H1 (cell line): ENCODE data around the gene CCDC88C. TPM values are rescaled to one million over a fixed set of nuclear protein-coding genes. Genes with fewer than 3 reads are reported as not detected.

Experiments used
- CTCF ChIA-PET: fragments of 300-600 bp; sonication (Branson Sonifier 250); formaldehyde crosslinking; loops from one replicate; lab custom pipeline; 2021; ENCODE audit not compliant: partially characterized antibody; lab: Charles Lee
- POLR2A ChIA-PET: fragments of 300-600 bp; sonication (Branson Sonifier 250); formaldehyde crosslinking; loops from one replicate; lab custom pipeline; 2021; ENCODE audit warnings: inconsistent platforms; ENCODE audit not compliant: partially characterized antibody; lab: Charles Lee
- DNase-seq, 2 experiments: peaks; one replicate each; pipeline versions ENCODE4 v3.0.0 to v3.0.0-alpha.2; 2010 to 2022; ENCODE audit warnings: low spot score in 2 of 2, low read depth in 1 of 2, mixed read lengths in 1 of 2
- FAIRE-seq: peaks from 2 replicates; lab custom pipeline; 2011; peaks lifted over from hg19 to GRCh38; lab: Jason Lieb, UNC
- H2AFZ ChIP-seq: 2 replicates; pipeline ENCODE4 v1.8.1; 2012; ENCODE audit warnings: low read length, inconsistent platforms
- H2AK5ac ChIP-seq: 2 replicates; pipeline ENCODE4 v1.6.1; 2013; ENCODE audit warnings: low read depth, low read length
- H2BK120ac ChIP-seq: replicated peaks from 2 replicates; pipeline ENCODE3; 2013; ENCODE audit warnings: low read depth, low read length, inconsistent platforms
- H2BK12ac ChIP-seq: 2 replicates; pipeline ENCODE4 v1.6.1; 2013; ENCODE audit warnings: low read depth, low read length
- H2BK15ac ChIP-seq: 2 replicates; pipeline ENCODE4 v1.6.1; 2013; ENCODE audit warnings: low read length
- H2BK20ac ChIP-seq: 2 replicates; pipeline ENCODE4 v1.6.1; 2013; ENCODE audit warnings: low read length
- H2BK5ac ChIP-seq: 2 replicates; pipeline ENCODE4 v1.6.1; 2013; ENCODE audit warnings: low read depth, low read length
- H3K14ac ChIP-seq: 2 replicates; pipeline ENCODE4 v1.6.1; 2013; ENCODE audit warnings: inconsistent platforms; ENCODE audit not compliant: insufficient read length
- H3K18ac ChIP-seq: 2 replicates; pipeline ENCODE4 v1.6.1; 2013; ENCODE audit warnings: low read length; ENCODE audit errors: extremely low read depth
- H3K23ac ChIP-seq: 2 replicates; pipeline ENCODE4 v1.6.1; 2013; ENCODE audit warnings: inconsistent platforms; ENCODE audit not compliant: insufficient read length
- H3K23me2 ChIP-seq: 2 replicates; pipeline ENCODE4 v1.6.1; 2013; ENCODE audit warnings: low read depth, low read length
- H3K27ac ChIP-seq: 2 replicates; pipeline ENCODE4 v1.6.1; 2011; ENCODE audit warnings: low read depth, low read length, inconsistent platforms
- H3K27me3 ChIP-seq, 4 experiments: replicated peaks in 1 of 4; 1 replicate in 1 of 4; 2 replicates in 3 of 4; pipeline versions ENCODE4 v1.6.1 to v1.8.1; 2011 to 2013; ENCODE audit warnings: low read length in 3 of 4, mild to moderate bottlenecking in 3 of 4, inconsistent platforms in 2 of 4, mixed read lengths in 2 of 4, moderate library complexity in 1 of 4; ENCODE audit not compliant: control insufficient read depth in 3 of 4, insufficient read depth in 3 of 4; ENCODE audit errors: extremely low read depth in 1 of 4
- H3K36me3 ChIP-seq, 4 experiments: 2 replicates each; pipeline versions ENCODE4 v1.6.1 to v1.8.1; 2011 to 2013; ENCODE audit warnings: mild to moderate bottlenecking in 4 of 4, low read length in 3 of 4, moderate library complexity in 2 of 4, control low read depth in 1 of 4, inconsistent platforms in 1 of 4; ENCODE audit not compliant: insufficient read depth in 4 of 4, control insufficient read depth in 2 of 4
- H3K4ac ChIP-seq: replicated peaks from 2 replicates; pipeline ENCODE3; 2013; ENCODE audit warnings: low read length, low read depth, mixed read lengths, inconsistent platforms; ENCODE audit not compliant: insufficient read length
- H3K4me1 ChIP-seq, 4 experiments: replicated peaks in 1 of 4; 1 replicate in 1 of 4; 2 replicates in 3 of 4; pipeline versions ENCODE4 v1.6.1 to v1.8.1; 2011 to 2013; ENCODE audit warnings: low read length in 3 of 4, inconsistent platforms in 2 of 4, mixed read lengths in 1 of 4; ENCODE audit not compliant: insufficient read depth in 4 of 4, control insufficient read depth in 3 of 4
- H3K4me2 ChIP-seq, 2 experiments: 2 replicates each; pipeline versions ENCODE4 v1.6.1 to v1.8.1; 2011 to 2013; ENCODE audit warnings: low read depth in 2 of 2, low read length in 2 of 2, control low read depth in 1 of 2, inconsistent platforms in 1 of 2, mild to moderate bottlenecking in 1 of 2; ENCODE audit not compliant: insufficient read depth in 1 of 2
- H3K4me3 ChIP-seq, 4 experiments: fragments of 200-600, 300-600 bp in 1 of 4; sonication (generic), shearing (Covaris generic), sonication (Bioruptor Twin) in 1 of 4; 2 replicates each; pipeline versions ENCODE4 v1.5.1 to v1.8.1; 2011 to 2016; ENCODE audit warnings: low read length in 4 of 4, low read depth in 3 of 4, control low read depth in 2 of 4, inconsistent platforms in 2 of 4, mild to moderate bottlenecking in 2 of 4, mixed read lengths in 1 of 4, moderate library complexity in 1 of 4; ENCODE audit not compliant: insufficient read depth in 2 of 4; ENCODE audit errors: extremely low read depth in 1 of 4
- H3K56ac ChIP-seq: replicated peaks from 2 replicates; pipeline ENCODE3; 2013; ENCODE audit warnings: low read depth, mild to moderate bottlenecking, mixed read lengths, low read length, inconsistent platforms; ENCODE audit not compliant: insufficient read length
- H3K79me1 ChIP-seq: 2 replicates; pipeline ENCODE4 v1.6.1; 2013; ENCODE audit warnings: low read depth, low read length, control low read depth
- H3K79me2 ChIP-seq, 2 experiments: 2 replicates each; pipeline versions ENCODE4 v1.6.1 to v1.8.1; 2012 to 2013; ENCODE audit warnings: low read length in 2 of 2, mild to moderate bottlenecking in 2 of 2, inconsistent platforms in 1 of 2; ENCODE audit not compliant: insufficient read depth in 2 of 2, control insufficient read depth in 1 of 2
- H3K9ac ChIP-seq, 4 experiments: replicated peaks in 1 of 4; 1 replicate in 1 of 4; 2 replicates in 3 of 4; pipeline versions ENCODE4 v1.6.1 to v1.8.1; 2011 to 2013; ENCODE audit warnings: low read depth in 3 of 4, low read length in 3 of 4, control low read depth in 2 of 4, mild to moderate bottlenecking in 2 of 4, moderate library complexity in 2 of 4, inconsistent platforms in 1 of 4; ENCODE audit errors: extremely low read depth in 1 of 4
- H3K9me3 ChIP-seq, 2 experiments: 2 replicates each; pipeline versions ENCODE4 v1.6.1 to v1.8.1; 2012 to 2013; ENCODE audit warnings: mild to moderate bottlenecking in 2 of 2, moderate library complexity in 2 of 2, control low read depth in 1 of 2, inconsistent platforms in 1 of 2, low read depth in 1 of 2, low read length in 1 of 2, mixed read lengths in 1 of 2; ENCODE audit not compliant: insufficient read depth in 2 of 2
- H4K20me1 ChIP-seq, 2 experiments: replicated peaks in 1 of 2; 2 replicates each; pipeline versions ENCODE3 to v1.8.1; 2011 to 2013; ENCODE audit warnings: inconsistent platforms in 2 of 2, low read length in 2 of 2, mild to moderate bottlenecking in 1 of 2; ENCODE audit not compliant: insufficient read depth in 2 of 2, control insufficient read depth in 1 of 2
- H4K5ac ChIP-seq: 2 replicates; pipeline ENCODE4 v1.6.1; 2013; ENCODE audit warnings: low read length, low read depth, mixed read lengths, inconsistent platforms; ENCODE audit not compliant: insufficient read length
- H4K8ac ChIP-seq: 2 replicates; pipeline ENCODE4 v1.8.0; 2013; ENCODE audit warnings: mild to moderate bottlenecking, moderate library complexity, low read length, inconsistent platforms; ENCODE audit not compliant: insufficient read depth; ENCODE audit errors: extremely low read depth
- H4K91ac ChIP-seq: replicated peaks from 2 replicates; pipeline ENCODE3; 2013; ENCODE audit warnings: low read length, mixed read lengths, inconsistent platforms; ENCODE audit not compliant: insufficient read length
- CTBP2 ChIP-seq: IDR thresholded peaks from 2 replicates; pipeline ENCODE4 v1.7.0; 2011; ENCODE audit warnings: borderline replicate concordance, mild to moderate bottlenecking, moderate library complexity, mixed read lengths, low read length; ENCODE audit not compliant: insufficient read depth, insufficient read length
- KDM1A ChIP-seq: fragments of 200-600, 300-600 bp; sonication (generic); IDR thresholded peaks from 2 replicates; pipeline ENCODE4 v1.7.1; 2016; ENCODE audit warnings: mild to moderate bottlenecking, low read length, borderline replicate concordance
- SP2 ChIP-seq: IDR thresholded peaks from 2 replicates; pipeline ENCODE4 v1.6.1; 2012; ENCODE audit warnings: mild to moderate bottlenecking, low read length, inconsistent platforms
- TBP ChIP-seq: IDR thresholded peaks from 2 replicates; pipeline ENCODE4 v1.6.1; 2011; ENCODE audit warnings: low read depth, low read length, improper control_type of control experiment
- TEAD4 ChIP-seq: IDR thresholded peaks from 2 replicates; pipeline ENCODE4 v1.6.1; 2012; ENCODE audit warnings: low read depth, low read length, inconsistent platforms, mixed read lengths
- WGBS, 2 experiments: shearing (Covaris generic) in 1 of 2; methylation state at CpG; one replicate each; pipeline versions ENCODE4 v1.1.6 to v1.1.7; 2013 to 2015; ENCODE audit warnings: low lambda C conversion rate in 2 of 2, mixed read lengths in 2 of 2, inconsistent platforms in 1 of 2, low coverage in 1 of 2, missing lambda C conversion rate in 1 of 2; ENCODE audit not compliant: insufficient replicate concordance in 2 of 2, insufficient coverage in 1 of 2, insufficient read length in 1 of 2; ENCODE audit errors: extremely low coverage in 1 of 2, missing lambda C conversion rate in 1 of 2; 5-methylcytosine and 5-hydroxymethylcytosine counted together
- polyA plus RNA-seq, 7 experiments: library from polyadenylated mRNA; depleted of rRNA in 3 of 7; stranded (reverse) in 5 of 7; unstranded in 2 of 7; fragments of >200 nt in 5 of 7; fragments of 200-250 nt in 2 of 7; gene quantifications; 1 replicate in 5 of 7; 2 replicates in 1 of 7; 4 replicates in 1 of 7; pipeline versions ENCODE4 v1.2.1 to v1.2.3, GENCODE V29; 2011 to 2013; ENCODE audit warnings: missing spikeins in 2 of 7, mixed read lengths in 2 of 7
- total RNA-seq: library from RNA; stranded (reverse); fragmentation: NEBNext Ultra II Directional; extraction: Animal tissue kit (Norgen Biotek cat#: 25700); gene quantifications from 2 replicates; pipeline ENCODE4 v1.2.1, GENCODE V29; 2021

The CCDC88C gene
- total and polyA plus RNA-seq, 2 of the 8 experiments (the other 6 are each of a cell fraction or from before 2014, with no cell fraction given), result 10.3 to 57.7 TPM

DNA sequence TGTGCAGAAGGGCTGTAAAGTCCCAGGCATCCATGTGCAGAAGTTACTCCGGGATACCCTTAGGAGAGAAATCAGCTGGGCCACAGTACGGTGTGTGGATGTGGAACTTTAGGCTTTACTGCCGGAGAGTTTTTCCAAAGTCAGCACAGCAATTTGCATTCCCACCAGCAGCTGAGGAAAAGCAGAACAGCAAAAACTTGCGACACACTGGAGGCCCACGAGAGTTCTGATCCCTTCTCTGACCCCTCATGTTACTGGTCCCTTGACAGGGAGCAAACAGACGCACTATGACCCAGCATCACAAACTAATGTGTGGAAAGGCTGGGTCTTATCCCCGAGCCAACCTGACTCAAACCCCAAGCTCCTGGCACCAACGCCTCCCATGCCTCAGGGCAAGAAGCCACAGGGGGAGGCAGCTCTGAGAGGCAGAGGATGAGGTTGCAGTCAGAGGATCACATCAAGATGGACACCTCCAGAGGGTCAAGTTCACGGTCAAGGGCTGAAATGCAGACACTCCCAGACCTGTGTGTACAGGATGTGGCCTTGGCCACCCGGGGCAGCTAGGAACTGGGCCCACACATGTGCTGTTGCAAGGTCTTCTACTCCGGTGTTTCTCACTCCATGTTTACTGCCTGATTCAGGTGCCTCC is 38.6 kb downstream of the CCDC88C start:
- Histone ChIP-seq H3K14ac (no peak overlapping the region), H4K5ac (no peak overlapping the region), H3K79me1 (peaks cover 34% of the 10 kb centered on the region), H2BK15ac (no peak overlapping the region), H2BK5ac (peak overlapping the region; percentile 40), H3K4me3 (no peak overlapping the region), H4K91ac (no peak overlapping the region), H2BK12ac (no peak overlapping the region), H4K8ac (no peak overlapping the region), H3K9me3 (no peaks in the 10 kb centered on the region), H2AK5ac (no peak overlapping the region), H2AFZ (no peak overlapping the region), H3K4me2 (no peak overlapping the region), H3K27ac (no peak overlapping the region), H3K36me3 (no peaks in the 10 kb centered on the region), H3K4me1 (peaks cover 11 to 64% (median 44%) of the 10 kb centered on the region in 4 experiments), H3K27me3 (no peaks in the 10 kb centered on the region), H3K79me2 (peaks cover 8 to 96% of the 10 kb centered on the region in 2 experiments; a peak in 3 of 4 replicates), H3K18ac (no peak overlapping the region), H3K56ac (no peak overlapping the region), H3K9ac (0 out of 7 replicates have a peak overlapping the region, but pooled peaks of 1 of the 4 experiments have one; percentile 39), H2BK20ac (no peak overlapping the region), H3K23ac (no peak overlapping the region), H2BK120ac (no peak overlapping the region), H3K23me2 (no peaks in the 10 kb centered on the region), H4K20me1 (peaks cover 22 to 24% of the 10 kb centered on the region in 2 experiments), H3K4ac (no peak overlapping the region)
- POLR2A ChIA-PET, result interaction anchor here (1.2 to 2.9 kb wide), 3 partner anchors 9 to 17 kb away, joined by 3 to 11 read pairs (median 4); no protein-coding TSS in a partner anchor
- 89% methylated on average over 11 of the region's 11 CpGs; no CpG with 5 or more reads in 1 of the 2 experiments for WGBS, 2 experiments
- no peak for DNase-seq
- no peak for FAIRE-seq
- CTCF ChIA-PET, result interaction anchor here (1.1 to 4.9 kb wide), 5 partner anchors 8 to 88 kb away, joined by 3 to 31 read pairs (median 5); no protein-coding TSS in a partner anchor
- no peak for TF ChIP-seq TEAD4
- TF ChIP-seq KDM1A, result no peak
- TF ChIP-seq TBP, result no peak
- no peak for TF ChIP-seq CTBP2
- TF ChIP-seq SP2, result no peak
